Daoy (cell line): ENCODE data around the gene WFDC11. TPM values are rescaled to one million over a fixed set of nuclear protein-coding genes. Genes with fewer than 3 reads are reported as not detected.
"Not testable (repeated sequence)": the region's sequence is repeated elsewhere in the genome, so short reads cannot be mapped to it uniquely, and the experiment has no call there.

ENCODE experiments used
- DNase-seq: peaks from one replicate; pipeline ENCODE4 v3.0.0-alpha.2; 2015; ENCODE audit warnings: low read depth
- total RNA-seq: library from RNA; depleted of rRNA; stranded (reverse); fragments of >200 nt; shearing (Covaris generic); gene quantifications from 2 replicates; pipeline ENCODE4 v1.2.3, GENCODE V29; 2014; rRNA removed

Gene WFDC11
- not detected in 2 replicates for total RNA-seq

- DNase-seq, result no peak
Observed at GRCh38 chr20:45670139-45670538, at the start of gene WFDC11. Gene WFDC11, minus strand, starts transcription at chr20:45670239. Its CDS starts 19,639 bp downstream, at chr20:45650600.

GRCh38 chr20:45716141-45716688 lies 46.2 kb upstream of the WFDC11 start:
- not testable (repeated sequence) for DNase-seq

- DNase-seq, result no peak
Observed at GRCh38 chr20:45704969-45705637, 35.1 kb upstream of the WFDC11 start, which contains the start of gene WFDC10B. Gene WFDC10B, minus strand, starts transcription at chr20:45705019. Its CDS starts 19,027 bp downstream, at chr20:45685992.

- no peak for DNase-seq
Observed at GRCh38 chr20:45701873-45702272, 31.8 kb upstream of the WFDC11 start, which contains the start of gene WFDC13. Gene WFDC13, plus strand, starts transcription at chr20:45702038. Its CDS starts 86 bp downstream, at chr20:45702124.

DNA sequence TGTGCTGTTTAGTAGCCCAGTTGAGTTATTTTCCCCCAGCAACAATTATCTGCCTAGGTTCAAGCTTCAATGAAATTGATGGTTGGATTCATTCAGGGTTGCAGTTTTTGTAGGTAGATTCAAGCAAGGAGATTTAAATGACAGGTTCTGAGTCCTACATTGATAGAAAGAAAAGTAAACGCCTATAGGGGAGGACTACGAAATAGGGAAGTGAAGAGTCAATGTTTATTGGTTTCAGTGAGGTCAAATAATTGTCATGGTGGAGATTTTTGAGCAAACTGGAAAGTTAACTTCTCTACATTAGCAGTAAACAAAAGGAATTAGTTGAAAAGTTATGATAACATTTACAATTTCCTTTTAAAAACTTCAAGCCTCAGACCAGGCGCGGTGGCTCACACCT lies 31.1 kb upstream of the WFDC11 start:
- DNase-seq, result no peak

DNA sequence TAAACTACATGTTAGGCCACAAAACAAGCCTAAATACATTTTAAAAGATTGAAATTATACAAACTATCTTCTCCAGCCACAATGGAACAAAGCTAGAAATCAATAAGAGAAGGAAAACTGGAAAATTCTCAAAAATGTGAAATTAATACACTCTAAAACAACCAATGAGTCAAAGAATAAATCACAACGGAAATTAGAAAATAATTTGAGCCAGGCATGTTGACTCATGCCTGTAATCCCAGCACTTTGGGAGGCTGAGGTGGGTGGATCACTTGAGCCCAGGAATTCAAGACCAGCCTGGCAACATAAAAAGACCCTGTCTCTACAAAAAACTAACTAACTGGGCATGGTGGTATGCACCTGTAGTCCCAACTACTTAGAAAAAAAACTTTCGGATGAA lies 25.5 kb upstream of the WFDC11 start:
- DNase-seq, result no peak

GRCh38 chr20:45693346-45693745 lies 23.3 kb upstream of the WFDC11 start:
- not testable (repeated sequence) for DNase-seq

DNA sequence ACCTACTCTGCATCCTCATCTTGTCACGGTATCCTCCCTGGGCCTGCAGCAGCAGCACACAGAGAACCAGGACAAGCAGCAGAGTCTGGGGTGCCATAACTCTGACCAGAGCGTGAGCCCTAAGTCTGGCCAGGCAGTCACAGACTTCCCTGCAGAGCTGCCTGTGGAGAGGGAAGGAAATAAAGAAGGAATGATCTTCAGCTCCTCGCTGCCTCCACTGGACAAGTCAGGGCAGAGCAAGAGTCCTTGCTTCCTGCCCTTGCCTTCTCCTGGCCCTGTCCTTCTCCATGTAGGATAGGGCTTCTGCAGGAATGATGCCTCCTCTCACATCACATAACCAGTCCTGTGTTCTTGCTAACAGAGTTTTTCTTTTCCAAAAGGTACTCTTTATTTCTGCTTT lies 15.9 kb upstream of the WFDC11 start:
- no peak for DNase-seq

DNA sequence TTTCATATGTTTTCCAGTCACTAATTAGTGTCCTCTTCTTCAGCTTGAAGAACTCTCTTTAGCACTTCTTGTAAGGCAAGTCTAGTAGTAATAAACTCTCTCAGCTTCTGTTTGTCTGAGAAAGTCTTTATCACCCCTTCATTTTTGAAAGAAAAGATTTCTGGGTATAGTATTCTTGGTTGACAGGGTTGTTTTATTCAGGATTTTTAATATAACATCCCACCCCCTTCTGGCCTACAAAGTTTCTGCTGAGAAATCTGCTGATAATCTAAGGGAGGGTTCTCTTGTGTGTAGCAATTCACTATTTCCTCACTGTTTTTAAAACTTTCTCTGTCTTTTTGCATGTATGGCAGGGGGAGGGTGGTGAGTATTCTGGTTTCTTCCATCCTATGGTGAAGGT lies 9.6 kb upstream of the WFDC11 start:
- DNase-seq, result no peak

GRCh38 chr20:45672765-45673164 lies 2.7 kb upstream of the WFDC11 start:
- no peak for DNase-seq

- DNase-seq, result not testable (repeated sequence)
Observed at GRCh38 chr20:45657038-45657437, 13.0 kb downstream of the WFDC11 start.

GRCh38 chr20:45651726-45652125 lies 18.3 kb downstream of the WFDC11 start:
- not testable (repeated sequence) for DNase-seq

DNA sequence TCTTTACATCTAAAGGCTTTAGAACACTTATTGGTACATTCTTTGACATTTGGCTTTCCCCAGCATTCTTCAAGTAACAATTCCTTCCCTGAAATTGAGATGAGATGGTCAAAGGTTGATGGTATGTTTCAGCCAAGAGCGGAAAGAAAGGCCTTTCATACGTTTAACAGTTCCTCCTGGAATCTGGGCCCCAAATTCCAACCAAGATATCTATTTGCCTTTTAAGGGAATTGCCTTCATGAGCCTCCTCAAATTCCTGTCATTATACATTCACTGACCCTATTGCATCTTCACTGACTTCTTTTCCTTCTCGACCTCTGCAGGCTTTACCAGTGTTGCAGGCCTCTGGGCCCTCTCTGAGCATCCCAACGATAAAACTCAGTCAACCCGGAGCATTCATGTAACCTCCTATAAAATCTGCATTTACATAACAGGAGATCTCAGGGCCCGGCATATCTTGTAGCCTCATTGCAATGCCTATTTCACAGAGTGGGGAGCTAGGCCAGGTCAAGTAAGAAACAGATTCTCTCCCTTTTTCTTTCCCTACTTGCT lies 20.7 kb downstream of the WFDC11 start:
- DNase-seq, result no peak

GRCh38 chr20:45647441-45648050 lies 22.5 kb downstream of the WFDC11 start:
- no peak for DNase-seq

- DNase-seq, result no peak
Observed at GRCh38 chr20:45646875-45647274, 23.2 kb downstream of the WFDC11 start.

DNA sequence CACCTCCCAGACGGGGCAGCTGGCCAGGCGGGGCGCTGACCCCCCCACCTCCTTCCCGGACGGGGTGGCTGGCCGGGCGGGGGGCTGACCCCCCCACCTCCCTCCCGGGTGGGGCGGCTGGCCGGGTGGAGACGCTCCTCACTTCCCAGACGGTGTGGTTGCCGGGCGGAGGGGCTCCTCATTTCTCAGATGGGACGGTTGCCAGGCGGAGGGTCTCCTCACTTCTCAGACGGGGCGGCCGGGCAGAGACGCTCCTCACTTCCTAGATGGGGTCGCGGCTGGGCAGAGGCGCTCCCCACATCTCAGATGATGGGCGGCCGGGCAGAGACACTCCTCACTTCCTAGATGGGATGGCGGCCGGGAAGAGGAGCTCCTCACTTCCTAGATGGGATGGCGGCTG lies 24.2 kb downstream of the WFDC11 start:
- DNase-seq, result not testable (repeated sequence)

DNA sequence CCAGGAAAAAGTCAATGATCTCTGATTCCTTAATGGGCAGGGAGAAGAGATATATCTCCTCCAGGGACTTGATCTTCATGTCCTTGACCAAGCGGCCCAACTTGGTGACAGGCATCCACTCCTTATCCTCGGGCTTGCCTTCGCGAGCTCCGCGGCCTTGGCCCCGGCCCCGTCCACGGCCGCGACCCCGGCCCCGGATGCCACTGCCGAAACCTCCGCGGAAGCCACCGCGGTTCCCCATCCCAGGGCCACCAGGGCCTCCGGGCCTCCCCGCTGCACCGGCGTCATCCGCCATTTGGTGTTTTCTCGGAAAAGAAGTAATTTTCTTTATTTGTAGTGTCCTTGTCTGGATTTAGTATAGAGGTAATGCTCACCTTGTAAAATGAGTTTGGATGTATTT lies 29.0 kb downstream of the WFDC11 start:
- DNase-seq, result not testable (repeated sequence)

GRCh38 chr20:45639687-45640086 lies 30.4 kb downstream of the WFDC11 start:
- DNase-seq, result no peak

DNA sequence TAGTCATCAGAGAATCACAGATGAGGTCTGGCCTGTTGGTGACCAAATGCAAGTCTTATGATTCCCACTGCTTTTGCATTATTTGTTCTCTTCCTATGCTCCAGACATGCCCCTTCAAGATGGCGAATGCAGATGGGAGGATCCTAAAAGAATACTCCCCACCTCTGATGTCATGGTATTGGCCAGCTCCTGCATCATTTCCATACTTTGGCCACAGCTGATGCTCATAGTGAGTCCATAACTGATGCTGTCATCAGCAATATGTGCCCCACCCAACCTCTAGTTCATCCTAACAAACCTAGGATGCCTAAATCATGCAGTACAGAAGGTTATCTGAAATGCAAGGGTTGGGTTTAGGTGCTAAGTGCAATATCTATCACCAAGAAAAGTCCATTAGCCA lies 33.5 kb downstream of the WFDC11 start:
- no peak for DNase-seq

GRCh38 chr20:45631184-45631583 lies 38.9 kb downstream of the WFDC11 start, which contains the start of gene WFDC9:
Gene WFDC9, minus strand, starts transcription at chr20:45631284. Its CDS starts 21,103 bp downstream, at chr20:45610181.
- DNase-seq, result no peak

GRCh38 chr20:45630371-45630770 lies 39.7 kb downstream of the WFDC11 start:
- DNase-seq, result no peak

- peak; percentile 38 for DNase-seq
Observed at GRCh38 chr20:45629496-45630100, 40.4 kb downstream of the WFDC11 start, which contains the start of gene WFDC10A. Gene WFDC10A, plus strand, starts transcription at chr20:45629739. Its CDS starts 75 bp downstream, at chr20:45629814.
